Measurements from ENCODE around the gene RPTOR. TPM values are rescaled to one million over a fixed set of nuclear protein-coding genes. Genes with fewer than 3 reads are reported as not detected.

The RPTOR gene
- total RNA-seq, 4 donors from 2014 or later: 23.6 to 37.0 (median 27.8) TPM

- ATAC-seq (ENCODE audit: low FRiP score): no peak
- no peak for DNase-seq (ENCODE audit: low spot score)
- no peak for TF ChIP-seq CTCF (IDR thresholded peaks at IDR 0.05)
These were observed 354.1 kb downstream of the RPTOR start for GRCh38 chr17:80898716-80899115.

GRCh38 chr17:80899402-80900268 is 355.0 kb downstream of the RPTOR start:
- TF ChIP-seq CTCF (IDR thresholded peaks at IDR 0.05): no peak
- DNase-seq (ENCODE audit: low spot score) (no peak), ATAC-seq (ENCODE audit: low FRiP score) (no peak)

GRCh38 chr17:80901319-80901718 is 356.7 kb downstream of the RPTOR start:
- ATAC-seq (ENCODE audit: low FRiP score): no peak
- no peak for TF ChIP-seq CTCF (IDR thresholded peaks at IDR 0.05)
- no peak for DNase-seq (ENCODE audit: low spot score)

- TF ChIP-seq CTCF (IDR thresholded peaks at IDR 0.05): no peak
- ATAC-seq (ENCODE audit: low FRiP score) (no peak), DNase-seq (ENCODE audit: low spot score) (no peak)
These were observed 357.7 kb downstream of the RPTOR start for GRCh38 chr17:80902197-80902962.

GRCh38 chr17:80902963-80903611 is 358.4 kb downstream of the RPTOR start:
- TF ChIP-seq CTCF (IDR thresholded peaks at IDR 0.05): no peak
- ATAC-seq (ENCODE audit: low FRiP score) (no peak), DNase-seq (ENCODE audit: low spot score) (no peak)

GRCh38 chr17:80904036-80904753 is 359.6 kb downstream of the RPTOR start:
- DNase-seq (ENCODE audit: low spot score): no peak
- no peak for TF ChIP-seq CTCF (IDR thresholded peaks at IDR 0.05)

More at GRCh38 chr17:80904036-80904753, 359.6 kb downstream of the RPTOR start:
- no peak for ATAC-seq (ENCODE audit: low FRiP score)
